Hepatocyte (in vitro differentiated cells): ENCODE data around the gene NTNG2. TPM values are rescaled to one million over a fixed set of nuclear protein-coding genes. Genes with fewer than 3 reads are reported as not detected.

Source experiments
- DNase-seq: peaks from one replicate; pipeline ENCODE4 v3.0.0-alpha.2; 2016; ENCODE audit warnings: low spot score
- H2AFZ ChIP-seq: fragments of 200-600 bp; sonication (generic); 2 replicates; pipeline ENCODE4 v1.6.0; 2016; ENCODE audit warnings: antibody characterized with exemption, mild to moderate bottlenecking
- H3K27ac ChIP-seq: fragments of 200-600 bp; sonication (generic); 2 replicates; pipeline ENCODE4 v1.5.1; 2016; ENCODE audit warnings: mild to moderate bottlenecking
- H3K27me3 ChIP-seq: fragments of 200-600 bp; sonication (generic); 2 replicates; pipeline ENCODE4 v1.6.1; 2016
- H3K36me3 ChIP-seq: fragments of 200-600 bp; sonication (generic); replicated peaks from 2 replicates; pipeline ENCODE4 v1.5.1; 2016; ENCODE audit warnings: low read depth; ENCODE audit not compliant: insufficient read depth
- H3K4me1 ChIP-seq: fragments of 200-600 bp; sonication (generic); 2 replicates; pipeline ENCODE4 v1.5.1; 2016; ENCODE audit warnings: mild to moderate bottlenecking, moderate library complexity; ENCODE audit not compliant: insufficient read depth
- H3K4me2 ChIP-seq: fragments of 200-600 bp; sonication (generic); 2 replicates; pipeline ENCODE4 v1.6.0; 2016
- H3K4me3 ChIP-seq: fragments of 200-600 bp; sonication (generic); 2 replicates; pipeline ENCODE4 v1.5.1; 2016; ENCODE audit warnings: mild to moderate bottlenecking
- H3K79me2 ChIP-seq: fragments of 200-600 bp; sonication (generic); 2 replicates; pipeline ENCODE4 v1.6.0; 2017; ENCODE audit warnings: mild to moderate bottlenecking
- H3K9me2 ChIP-seq: fragments of 200-600 bp; sonication (generic); replicated peaks from 2 replicates; pipeline ENCODE4 v1.6.0; 2017; ENCODE audit warnings: mild to moderate bottlenecking; ENCODE audit not compliant: insufficient read depth
- H3K9me3 ChIP-seq: fragments of 200-600 bp; sonication (generic); 2 replicates; pipeline ENCODE4 v1.5.1; 2016; ENCODE audit warnings: low read depth, mild to moderate bottlenecking
- H4K20me1 ChIP-seq: fragments of 200-600 bp; sonication (generic); 2 replicates; pipeline ENCODE4 v1.6.0; 2016; ENCODE audit warnings: mild to moderate bottlenecking; ENCODE audit not compliant: insufficient read depth, poor library complexity, severe bottlenecking
- EZH2 ChIP-seq: fragments of 200-600 bp; sonication (generic); IDR thresholded peaks from 2 replicates; pipeline ENCODE4 v1.6.1; 2016; ENCODE audit warnings: antibody characterized with exemption, mild to moderate bottlenecking, borderline replicate concordance
- EZH2phosphoT487 ChIP-seq: fragments of 200-600 bp; sonication (generic); IDR thresholded peaks from one replicate; pipeline ENCODE4 v1.6.1; 2018; ENCODE audit warnings: antibody characterized with exemption, mild to moderate bottlenecking, low read depth, moderate library complexity; ENCODE audit not compliant: unreplicated experiment, severe bottlenecking
- WGBS: methylation state at CpG from one replicate; pipeline ENCODE4 v1.1.6; 2016; ENCODE audit warnings: low lambda C conversion rate; ENCODE audit errors: missing lambda C conversion rate; 5-methylcytosine and 5-hydroxymethylcytosine counted together
- polyA plus RNA-seq: library from polyadenylated mRNA; unstranded; fragments of >200 nt; fragmentation: Nextera tagmentation; extraction: Ambion mirVana; gene quantifications from 2 replicates; pipeline ENCODE4 v1.2.1, GENCODE V29; 2016
- total RNA-seq: library from RNA; depleted of rRNA; stranded (reverse); fragments of >200 nt; gene quantifications from 2 replicates; pipeline ENCODE4 v1.2.3, GENCODE V29; 2014
- TF ChIP-seq, protein P1 (sequence below): fragments of 200-600 bp; sonication (generic); IDR thresholded peaks from 2 replicates; pipeline ENCODE4 v1.5.1; 2016; ENCODE audit warnings: antibody characterized with exemption, mild to moderate bottlenecking; ENCODE audit not compliant: poor library complexity

NTNG2 gene
- total and polyA plus RNA-seq, 2 experiments from 2014 or later = 0.48 to 1.8 TPM

DNA sequence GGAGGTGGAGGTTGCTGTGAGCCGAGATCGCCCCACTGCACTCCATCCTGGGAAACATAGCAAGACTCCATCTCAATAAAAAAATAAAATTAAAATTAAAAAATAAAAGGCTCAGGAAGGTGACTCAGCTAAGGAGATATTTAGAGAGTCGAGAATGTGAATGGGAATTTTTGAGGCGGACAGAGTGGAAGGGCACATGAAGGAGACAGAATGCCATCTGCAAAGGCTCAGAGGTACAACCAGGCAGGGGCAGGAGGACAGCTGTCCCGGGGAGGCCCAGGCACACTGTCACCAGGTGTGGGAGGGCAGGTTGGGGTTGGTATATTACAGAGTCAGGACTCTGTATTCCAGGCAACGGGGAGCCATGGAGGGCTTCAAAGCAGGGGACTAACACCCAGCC is 35.5 kb downstream of the NTNG2 start:
- Histone ChIP-seq H3K9me3 (no peaks in the 10 kb centered on the region), H3K79me2 (no peaks in the 10 kb centered on the region), H3K4me2 (no peak overlapping the region), H4K20me1 (no peaks in the 10 kb centered on the region), H3K9me2 (no peaks in the 10 kb centered on the region), H3K4me3 (no peak overlapping the region), H3K27ac (no peak overlapping the region), H3K4me1 (no peaks in the 10 kb centered on the region), H2AFZ (no peak overlapping the region), H3K36me3 (no peaks in the 10 kb centered on the region), H3K27me3 (peaks cover 8% of the 10 kb centered on the region)
- no peak for TF ChIP-seq EZH2
- TF ChIP-seq EZH2phosphoT487 = no peak
- WGBS = 94% methylated on average over 6 of the region's 6 CpGs
- DNase-seq = no peak

DNA sequence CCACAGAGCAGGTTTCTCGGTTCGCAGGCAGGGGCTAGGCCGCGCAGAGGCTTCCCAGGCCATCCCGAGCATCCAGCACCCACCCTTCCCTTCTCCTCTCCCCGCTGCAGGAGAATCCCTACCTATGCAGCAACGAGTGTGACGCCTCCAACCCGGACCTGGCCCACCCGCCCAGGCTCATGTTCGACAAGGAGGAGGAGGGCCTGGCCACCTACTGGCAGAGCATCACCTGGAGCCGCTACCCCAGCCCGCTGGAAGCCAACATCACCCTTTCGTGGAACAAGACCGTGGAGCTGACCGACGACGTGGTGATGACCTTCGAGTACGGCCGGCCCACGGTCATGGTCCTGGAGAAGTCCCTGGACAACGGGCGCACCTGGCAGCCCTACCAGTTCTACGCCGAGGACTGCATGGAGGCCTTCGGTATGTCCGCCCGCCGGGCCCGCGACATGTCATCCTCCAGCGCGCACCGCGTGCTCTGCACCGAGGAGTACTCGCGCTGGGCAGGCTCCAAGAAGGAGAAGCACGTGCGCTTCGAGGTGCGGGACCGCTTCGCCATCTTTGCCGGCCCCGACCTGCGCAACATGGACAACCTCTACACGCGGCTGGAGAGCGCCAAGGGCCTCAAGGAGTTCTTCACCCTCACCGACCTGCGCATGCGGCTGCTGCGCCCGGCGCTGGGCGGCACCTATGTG is 36.1 kb downstream of the NTNG2 start:
- H3K4me1 ChIP-seq = no peaks in the 10 kb centered on the region
- H3K36me3 ChIP-seq = no peaks in the 10 kb centered on the region
- H3K79me2 ChIP-seq = no peaks in the 10 kb centered on the region

GRCh38 chr9:132199056-132199455 is 37.2 kb downstream of the NTNG2 start:
- H3K4me3 ChIP-seq = no peak overlapping the region
- DNase-seq = no peak
- H3K9me3 ChIP-seq = no peaks in the 10 kb centered on the region
- H3K9me2 ChIP-seq = no peaks in the 10 kb centered on the region
- no peak overlapping the region for H3K27ac ChIP-seq
- no peaks in the 10 kb centered on the region for H3K79me2 ChIP-seq
- H3K4me2 ChIP-seq = no peak overlapping the region
- peaks cover 15% of the 10 kb centered on the region for H3K27me3 ChIP-seq
- no peaks in the 10 kb centered on the region for H4K20me1 ChIP-seq
- H2AFZ ChIP-seq = no peak overlapping the region
- no peaks in the 10 kb centered on the region for H3K36me3 ChIP-seq
- 84% methylated on average over 4 of the region's 4 CpGs for WGBS
- TF ChIP-seq, protein P1, sequence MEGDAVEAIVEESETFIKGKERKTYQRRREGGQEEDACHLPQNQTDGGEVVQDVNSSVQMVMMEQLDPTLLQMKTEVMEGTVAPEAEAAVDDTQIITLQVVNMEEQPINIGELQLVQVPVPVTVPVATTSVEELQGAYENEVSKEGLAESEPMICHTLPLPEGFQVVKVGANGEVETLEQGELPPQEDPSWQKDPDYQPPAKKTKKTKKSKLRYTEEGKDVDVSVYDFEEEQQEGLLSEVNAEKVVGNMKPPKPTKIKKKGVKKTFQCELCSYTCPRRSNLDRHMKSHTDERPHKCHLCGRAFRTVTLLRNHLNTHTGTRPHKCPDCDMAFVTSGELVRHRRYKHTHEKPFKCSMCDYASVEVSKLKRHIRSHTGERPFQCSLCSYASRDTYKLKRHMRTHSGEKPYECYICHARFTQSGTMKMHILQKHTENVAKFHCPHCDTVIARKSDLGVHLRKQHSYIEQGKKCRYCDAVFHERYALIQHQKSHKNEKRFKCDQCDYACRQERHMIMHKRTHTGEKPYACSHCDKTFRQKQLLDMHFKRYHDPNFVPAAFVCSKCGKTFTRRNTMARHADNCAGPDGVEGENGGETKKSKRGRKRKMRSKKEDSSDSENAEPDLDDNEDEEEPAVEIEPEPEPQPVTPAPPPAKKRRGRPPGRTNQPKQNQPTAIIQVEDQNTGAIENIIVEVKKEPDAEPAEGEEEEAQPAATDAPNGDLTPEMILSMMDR = no peak
- no peak for TF ChIP-seq EZH2
- no peak for TF ChIP-seq EZH2phosphoT487
- H3K4me1 ChIP-seq = no peaks in the 10 kb centered on the region

More for the DNA sequence above, 36.1 kb downstream of the NTNG2 start:
- no peaks in the 10 kb centered on the region for H3K9me3 ChIP-seq
- H3K9me2 ChIP-seq = no peaks in the 10 kb centered on the region
- H4K20me1 ChIP-seq = no peaks in the 10 kb centered on the region
- H3K27ac ChIP-seq = no peak overlapping the region
- WGBS = 96% methylated on average over 53 of the region's 58 CpGs
- no peak overlapping the region for H2AFZ ChIP-seq
- peaks cover 15% of the 10 kb centered on the region for H3K27me3 ChIP-seq
- no peak overlapping the region for H3K4me2 ChIP-seq
- no peak for DNase-seq
- H3K4me3 ChIP-seq = no peak overlapping the region
- TF ChIP-seq, protein P1 = no peak
- TF ChIP-seq EZH2 (no peak), EZH2phosphoT487 (no peak)

DNA sequence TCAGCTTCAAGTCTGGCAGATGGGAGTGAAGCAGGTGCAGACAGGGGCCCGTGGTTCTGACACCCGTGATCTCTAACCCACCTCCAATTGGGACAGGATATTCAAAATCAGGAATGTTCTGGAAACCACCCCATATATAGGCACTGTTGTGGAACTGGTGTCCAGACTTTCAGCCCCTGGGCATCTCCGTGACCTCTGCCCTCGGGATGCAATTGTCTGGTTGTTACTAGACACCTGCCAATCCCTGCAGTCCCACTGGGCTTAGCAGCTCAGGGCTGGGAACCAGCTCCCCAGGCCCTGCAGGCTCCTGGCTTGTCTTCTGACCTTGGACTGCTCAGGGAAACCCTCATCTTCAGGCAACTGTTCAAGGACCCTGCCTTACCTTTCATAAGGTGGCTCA is 38.8 kb downstream of the NTNG2 start:
- H3K79me2 ChIP-seq = no peaks in the 10 kb centered on the region
- no peaks in the 10 kb centered on the region for H3K9me3 ChIP-seq
- H3K4me1 ChIP-seq = no peaks in the 10 kb centered on the region
- H3K36me3 ChIP-seq = no peaks in the 10 kb centered on the region
- H2AFZ ChIP-seq = no peak overlapping the region
- DNase-seq = no peak
- H3K27ac ChIP-seq = no peak overlapping the region
- no peaks in the 10 kb centered on the region for H4K20me1 ChIP-seq
- TF ChIP-seq EZH2phosphoT487 (no peak), EZH2 (no peak)
- TF ChIP-seq, protein P1 = no peak
- H3K4me3 ChIP-seq = no peak overlapping the region
- H3K9me2 ChIP-seq = no peaks in the 10 kb centered on the region
- WGBS = 84% methylated on average over 4 of the region's 4 CpGs
- H3K4me2 ChIP-seq = no peak overlapping the region
- peaks cover 15% of the 10 kb centered on the region for H3K27me3 ChIP-seq
